ENCODE measurements around the gene KCNJ6. TPM values are rescaled to one million over a fixed set of nuclear protein-coding genes. Genes with fewer than 3 reads are reported as not detected.

KCNJ6 gene
- total and polyA plus RNA-seq, 2 experiments from 2014 or later, result not detected

DNA sequence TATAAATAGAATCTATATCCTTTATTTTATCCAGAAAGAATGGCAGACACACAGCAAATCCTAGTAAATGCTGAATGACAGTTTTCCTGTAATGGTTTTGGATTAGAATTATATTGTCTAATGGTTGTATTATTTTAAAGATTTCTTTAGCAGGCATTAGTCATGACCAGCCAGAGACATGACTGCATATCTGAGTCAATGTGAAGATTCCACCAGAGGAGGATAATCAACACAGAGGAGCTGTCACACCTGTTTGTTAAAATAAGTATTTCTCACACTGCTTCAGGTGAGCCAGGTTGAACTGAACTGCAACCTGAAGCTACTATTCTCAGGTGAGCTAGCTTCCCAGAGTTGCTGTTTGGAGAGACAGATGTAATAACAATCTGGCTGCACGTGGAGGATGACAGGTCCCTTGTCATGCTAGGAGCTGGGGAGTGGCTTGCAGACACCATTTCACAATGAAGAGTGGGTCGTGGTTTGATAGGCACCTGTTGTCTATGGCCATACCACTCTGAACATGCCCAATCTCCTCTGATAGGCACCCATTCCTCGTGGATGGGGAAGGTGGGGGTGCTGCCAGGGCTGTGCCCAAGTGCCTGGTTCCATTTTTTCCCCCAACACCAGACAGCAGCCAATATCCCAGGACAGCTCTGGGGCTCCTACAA lies 94.3 kb downstream of the KCNJ6 start:
- Histone ChIP-seq H3K27me3 (no peaks in the 10 kb centered on the region), H3K4me1 (ENCODE audit: low read depth) (no peaks in the 10 kb centered on the region), H3K4me3 (no peak overlapping the region), H3K36me3 (no peaks in the 10 kb centered on the region), H3K9me3 (ENCODE audit: low read depth) (no peaks in the 10 kb centered on the region), H3K27ac (no peak overlapping the region)
- no peak for TF ChIP-seq CTCF (IDR thresholded peaks at IDR 0.05; ENCODE audit: low read depth, low read length)
- DNase-seq (ENCODE audit: low read depth in 1 of 2, low spot score in 1 of 2), result no peak

DNA sequence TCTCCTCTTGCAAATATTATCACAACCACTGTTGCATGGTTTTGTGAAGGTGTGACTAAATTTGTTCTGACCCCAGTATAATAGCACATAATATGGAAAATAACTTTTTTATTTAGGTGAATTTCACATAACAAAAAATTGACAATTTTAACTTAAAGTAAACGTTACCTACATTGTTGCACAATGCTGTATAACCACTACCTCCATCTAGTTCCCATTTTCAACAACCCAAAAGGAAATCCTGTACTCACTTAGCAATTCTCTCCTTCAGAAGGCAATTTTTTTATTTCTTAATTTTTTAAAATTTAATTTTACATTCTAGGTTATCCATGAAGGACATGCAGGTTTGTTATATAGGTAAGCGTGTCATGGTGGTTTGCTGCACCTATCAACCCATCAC lies 95.2 kb downstream of the KCNJ6 start:
- Histone ChIP-seq H3K36me3 (no peaks in the 10 kb centered on the region), H3K27ac (no peak overlapping the region), H3K4me1 (ENCODE audit: low read depth) (no peaks in the 10 kb centered on the region), H3K27me3 (no peaks in the 10 kb centered on the region), H3K9me3 (ENCODE audit: low read depth) (no peaks in the 10 kb centered on the region), H3K4me3 (no peak overlapping the region)
- no peak for TF ChIP-seq CTCF (IDR thresholded peaks at IDR 0.05; ENCODE audit: low read depth, low read length)
- no peak for DNase-seq (ENCODE audit: low read depth in 1 of 2, low spot score in 1 of 2)

DNA sequence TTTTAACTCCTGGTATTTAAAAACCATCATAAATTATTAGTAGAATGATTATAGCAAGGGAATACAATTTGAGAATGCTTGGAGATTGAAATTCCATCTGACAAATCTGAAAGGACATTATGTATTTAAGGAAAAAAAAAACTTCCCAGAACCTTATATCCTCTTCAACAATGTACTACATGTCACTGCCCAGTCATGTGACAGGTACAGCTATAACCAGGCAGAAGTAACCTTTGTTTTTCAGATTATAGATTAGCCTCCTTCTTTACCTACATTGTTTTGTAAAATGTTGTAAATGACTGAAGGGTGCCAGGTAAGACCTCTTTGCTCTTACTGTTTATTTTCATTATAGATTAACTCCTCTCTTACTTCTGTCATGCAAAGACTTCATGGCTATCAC lies 96.9 kb downstream of the KCNJ6 start:
- no peaks in the 10 kb centered on the region for H3K9me3 ChIP-seq (ENCODE audit: low read depth)
- H3K27ac ChIP-seq, result no peak overlapping the region
- H3K4me3 ChIP-seq, result no peak overlapping the region
- no peaks in the 10 kb centered on the region for H3K27me3 ChIP-seq
- no peaks in the 10 kb centered on the region for H3K4me1 ChIP-seq (ENCODE audit: low read depth)
- no peak for DNase-seq (ENCODE audit: low read depth in 1 of 2, low spot score in 1 of 2)
- no peak for TF ChIP-seq CTCF (IDR thresholded peaks at IDR 0.05; ENCODE audit: low read depth, low read length)
- no peaks in the 10 kb centered on the region for H3K36me3 ChIP-seq

- Histone ChIP-seq H3K27me3 (no peaks in the 10 kb centered on the region), H3K36me3 (no peaks in the 10 kb centered on the region), H3K4me3 (no peak overlapping the region), H3K27ac (no peak overlapping the region), H3K9me3 (ENCODE audit: low read depth) (no peaks in the 10 kb centered on the region), H3K4me1 (ENCODE audit: low read depth) (no peaks in the 10 kb centered on the region)
- no peak for TF ChIP-seq CTCF (IDR thresholded peaks at IDR 0.05; ENCODE audit: low read depth, low read length)
- no peak for DNase-seq (ENCODE audit: low read depth in 1 of 2, low spot score in 1 of 2)
These were observed 99.0 kb downstream of the KCNJ6 start for GRCh38 chr21:37817242-37817641.

- Histone ChIP-seq H3K4me3 (no peak overlapping the region), H3K27ac (no peak overlapping the region), H3K9me3 (ENCODE audit: low read depth) (no peaks in the 10 kb centered on the region), H3K4me1 (ENCODE audit: low read depth) (no peaks in the 10 kb centered on the region), H3K36me3 (no peaks in the 10 kb centered on the region), H3K27me3 (no peaks in the 10 kb centered on the region)
- TF ChIP-seq CTCF (IDR thresholded peaks at IDR 0.05; ENCODE audit: low read depth, low read length), result no peak
- DNase-seq (ENCODE audit: low read depth in 1 of 2, low spot score in 1 of 2), result no peak
These were observed 100.4 kb downstream of the KCNJ6 start for GRCh38 chr21:37815893-37816292.
